ENCODE results near the gene PRKCSH. TPM values are rescaled to one million over a fixed set of nuclear protein-coding genes. Genes with fewer than 3 reads are reported as not detected.
"Not testable (repeated sequence)": the region's sequence is repeated elsewhere in the genome, so short reads cannot be mapped to it uniquely, and the experiment has no call there.

The PRKCSH gene
- polyA plus RNA-seq, 4 donors: 118 to 453 (median 160) TPM

DNA sequence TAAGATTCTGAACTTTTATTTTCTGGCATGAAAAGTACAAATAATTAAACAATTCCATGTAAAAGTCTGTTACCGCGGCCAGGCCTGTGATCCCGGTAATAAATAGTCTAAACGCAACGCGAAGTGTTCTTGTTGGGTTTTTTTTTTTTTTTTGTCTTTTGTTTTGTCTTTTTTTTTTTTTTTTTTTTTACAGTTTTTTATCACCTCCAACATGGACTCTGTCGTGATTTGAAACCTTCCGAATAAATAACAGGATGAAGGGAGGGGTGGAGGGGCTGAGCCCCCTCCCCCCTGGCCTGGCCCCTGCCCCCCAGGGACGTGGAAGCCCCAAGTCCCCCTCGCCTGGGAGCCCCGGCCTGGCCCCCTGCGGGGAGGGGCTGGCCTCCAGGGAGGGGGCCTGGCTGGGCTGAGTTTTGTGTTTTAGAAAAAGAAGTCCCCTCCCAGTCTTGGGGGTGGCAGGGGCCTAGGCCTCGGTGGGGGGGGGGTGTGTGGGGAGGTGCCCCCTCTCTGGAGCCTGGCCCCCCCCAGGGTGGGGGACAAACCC is 16.0 kb downstream of the PRKCSH start:
- no peaks in the 10 kb centered on the region for H3K9me3 ChIP-seq (ENCODE audit: control insufficient read depth in 2 of 2, insufficient read depth in 1 of 2, low read depth in 1 of 2, low read length in 1 of 2)
- peaks cover 11 to 45% (median 12%) of the 10 kb centered on the region in 3 donors for H3K36me3 ChIP-seq (ENCODE audit: control insufficient read depth in 3 of 3, insufficient read depth in 2 of 3, low read depth in 1 of 3, low read length in 3 of 3)
- H3K4me3 ChIP-seq (ENCODE audit: low read depth in 1 of 3, low read length in 3 of 3): no peak overlapping the region
- H3K27me3 ChIP-seq (ENCODE audit: control insufficient read depth in 3 of 3, insufficient read depth in 3 of 3, low read length in 3 of 3): peaks cover 0 to 3% (median 0%) of the 10 kb centered on the region in 3 donors
- DNase-seq (no peak), FAIRE-seq (no peak)
- peaks cover 0 to 3% (median 0%) of the 10 kb centered on the region in 3 donors for H3K4me1 ChIP-seq (ENCODE audit: control insufficient read depth in 3 of 3, insufficient read depth in 2 of 3, low read depth in 1 of 3, low read length in 2 of 3)
- 20 to 38% (median 32%) methylated on average over 12 to 13 of the region's 13 CpGs for WGBS, 3 donors
- no peak overlapping the region for H3K27ac ChIP-seq (ENCODE audit: low read depth in 1 of 3, low read length in 2 of 3)

DNA sequence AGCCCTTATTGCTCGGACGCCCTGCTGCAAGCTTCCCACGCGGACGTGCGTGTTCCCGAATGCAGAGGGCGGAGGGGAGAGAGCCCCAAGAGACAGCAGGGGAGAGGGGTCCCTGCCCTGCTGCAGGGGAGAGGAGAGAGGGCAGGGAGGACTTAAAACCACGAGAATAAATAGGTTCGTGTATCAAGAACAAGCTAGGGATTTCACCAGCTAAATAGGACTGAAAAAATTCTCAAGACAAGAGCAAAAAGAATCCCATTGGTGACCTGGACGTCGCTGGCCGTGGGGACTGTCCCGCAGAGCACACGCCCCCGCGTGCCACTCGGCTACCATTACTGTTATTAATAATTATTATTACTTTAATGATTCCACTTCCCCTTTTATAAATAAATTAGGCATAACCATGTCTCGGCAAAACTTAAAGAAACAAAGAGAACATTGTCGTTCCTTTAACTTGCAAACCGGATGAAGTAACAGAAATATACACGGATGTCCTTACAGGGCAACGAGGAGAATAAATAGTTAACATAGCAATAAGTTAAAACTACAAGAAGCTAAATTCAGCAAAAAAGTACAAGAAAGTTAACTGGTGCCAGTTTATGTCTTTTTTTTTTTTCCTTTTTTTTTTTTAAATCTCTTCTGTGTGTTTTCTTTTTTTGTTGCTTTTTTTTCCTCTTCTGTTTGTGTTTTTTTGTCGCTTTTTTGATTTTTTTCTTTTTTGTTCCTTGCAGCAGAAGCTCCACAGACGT is 16.6 kb downstream of the PRKCSH start:
- H3K9me3 ChIP-seq (ENCODE audit: control insufficient read depth in 2 of 2, insufficient read depth in 1 of 2, low read depth in 1 of 2, low read length in 1 of 2): no peaks in the 10 kb centered on the region
- peaks cover 0 to 3% (median 0%) of the 10 kb centered on the region in 3 donors for H3K27me3 ChIP-seq (ENCODE audit: control insufficient read depth in 3 of 3, insufficient read depth in 3 of 3, low read length in 3 of 3)
- peaks cover 10 to 39% (median 11%) of the 10 kb centered on the region in 3 donors for H3K36me3 ChIP-seq (ENCODE audit: control insufficient read depth in 3 of 3, insufficient read depth in 2 of 3, low read depth in 1 of 3, low read length in 3 of 3)
- no peak overlapping the region for H3K27ac ChIP-seq (ENCODE audit: low read depth in 1 of 3, low read length in 2 of 3)
- 35 to 37% (median 35%) methylated on average over 23 to 25 of the region's 25 CpGs for WGBS, 3 donors
- peaks cover 0 to 3% (median 0%) of the 10 kb centered on the region in 3 donors for H3K4me1 ChIP-seq (ENCODE audit: control insufficient read depth in 3 of 3, insufficient read depth in 2 of 3, low read depth in 1 of 3, low read length in 2 of 3)
- FAIRE-seq (no peak), DNase-seq (no peak)
- H3K4me3 ChIP-seq (ENCODE audit: low read depth in 1 of 3, low read length in 3 of 3): no peak overlapping the region

DNA sequence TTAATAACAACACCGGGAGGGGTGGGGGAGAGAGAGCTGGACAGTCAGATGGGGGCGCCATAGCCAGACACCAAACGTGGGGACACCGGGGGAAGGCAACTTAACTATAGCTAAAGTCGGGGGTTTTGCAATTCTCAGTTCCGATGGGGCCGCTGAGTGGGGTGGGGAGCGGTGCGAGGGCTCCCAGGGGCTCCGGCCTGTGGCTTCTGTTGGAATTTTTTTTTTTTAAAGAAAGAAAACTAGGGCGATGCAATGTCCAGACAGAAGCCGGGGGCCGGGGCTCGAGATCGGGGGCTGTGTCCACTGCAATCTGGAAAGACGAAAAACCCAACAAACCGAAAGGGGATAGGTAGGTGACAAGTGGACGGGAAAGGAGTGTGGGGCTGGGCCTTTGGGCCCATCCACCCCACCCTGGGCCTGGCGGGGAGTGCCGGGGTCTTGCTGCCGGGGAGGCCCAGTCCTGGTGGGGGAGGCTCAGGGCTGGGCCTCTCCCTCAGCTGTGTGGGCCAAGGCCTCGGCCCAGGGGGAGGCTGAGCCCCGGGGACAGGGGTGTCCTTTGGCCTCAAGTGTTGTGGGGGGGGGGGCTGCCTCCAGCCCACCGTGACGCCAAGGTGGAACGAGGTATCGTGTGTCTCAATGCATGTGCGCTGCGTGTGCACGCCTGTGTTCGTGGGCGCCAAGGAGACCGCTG is 17.3 kb downstream of the PRKCSH start:
- peaks cover 0 to 10% (median 0%) of the 10 kb centered on the region in 3 donors for H3K27me3 ChIP-seq (ENCODE audit: control insufficient read depth in 3 of 3, insufficient read depth in 3 of 3, low read length in 3 of 3)
- peaks cover 8 to 31% (median 9%) of the 10 kb centered on the region in 3 donors for H3K36me3 ChIP-seq (ENCODE audit: control insufficient read depth in 3 of 3, insufficient read depth in 2 of 3, low read depth in 1 of 3, low read length in 3 of 3)
- H3K27ac ChIP-seq (ENCODE audit: low read depth in 1 of 3, low read length in 2 of 3): no peak overlapping the region
- no peaks in the 10 kb centered on the region for H3K9me3 ChIP-seq (ENCODE audit: control insufficient read depth in 2 of 2, insufficient read depth in 1 of 2, low read depth in 1 of 2, low read length in 1 of 2)
- FAIRE-seq (no peak), DNase-seq (no peak)
- peaks cover 0 to 3% (median 0%) of the 10 kb centered on the region in 3 donors for H3K4me1 ChIP-seq (ENCODE audit: control insufficient read depth in 3 of 3, insufficient read depth in 2 of 3, low read depth in 1 of 3, low read length in 2 of 3)
- H3K4me3 ChIP-seq (ENCODE audit: low read depth in 1 of 3, low read length in 3 of 3): no peak overlapping the region
- 76 to 83% (median 80%) methylated on average over 32 to 33 of the region's 33 CpGs for WGBS, 3 donors

DNA sequence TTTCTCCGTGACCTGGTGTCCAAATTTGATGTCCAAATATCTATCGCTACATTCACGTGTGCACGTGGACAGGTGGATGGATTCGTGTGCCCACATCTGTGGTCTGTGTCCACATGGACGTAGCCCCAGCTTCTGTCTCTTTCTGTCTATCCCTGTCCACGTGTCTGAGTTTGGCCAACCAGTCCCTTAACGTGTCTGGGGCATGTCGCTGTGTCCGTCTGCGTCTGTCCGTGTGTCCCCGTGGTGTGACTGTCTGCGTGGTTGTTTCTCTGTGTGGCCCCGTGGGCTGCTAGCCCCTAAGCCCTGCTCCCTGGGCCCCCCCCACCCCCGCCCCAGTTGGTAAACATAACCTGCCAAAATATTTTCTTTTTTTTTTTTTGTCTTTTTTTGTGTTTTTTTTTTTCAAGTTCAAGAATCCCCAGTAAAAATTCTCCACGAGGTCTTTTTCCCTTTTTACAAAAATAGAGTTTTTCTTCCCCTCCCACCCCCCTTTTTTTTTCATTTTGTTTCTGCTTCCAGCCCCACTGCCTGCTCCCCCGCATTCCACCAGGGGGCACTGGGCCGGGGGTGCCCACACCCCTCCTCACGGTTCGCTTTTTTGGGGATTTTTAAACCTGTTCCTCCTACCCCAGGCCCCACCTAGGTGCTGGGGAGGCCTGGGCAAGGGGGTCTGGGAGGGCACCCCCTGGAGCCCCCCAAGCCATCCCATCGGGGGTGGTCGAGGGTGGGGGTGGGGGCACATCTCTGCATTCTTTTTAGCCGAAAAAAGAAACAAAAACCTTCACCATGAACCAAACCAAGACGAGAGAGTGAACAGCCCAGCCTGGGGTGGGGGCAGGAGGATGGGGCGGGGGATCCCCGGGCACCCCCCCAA is 18.3 kb downstream of the PRKCSH start:
- H3K4me3 ChIP-seq (ENCODE audit: low read depth in 1 of 3, low read length in 3 of 3): no peak overlapping the region
- no peak overlapping the region for H3K27ac ChIP-seq (ENCODE audit: low read depth in 1 of 3, low read length in 2 of 3)
- H3K36me3 ChIP-seq (ENCODE audit: control insufficient read depth in 3 of 3, insufficient read depth in 2 of 3, low read depth in 1 of 3, low read length in 3 of 3): peaks cover under 1 to 22% (median 2%) of the 10 kb centered on the region in 3 donors
- peaks cover 0 to 13% (median 0%) of the 10 kb centered on the region in 3 donors for H3K27me3 ChIP-seq (ENCODE audit: control insufficient read depth in 3 of 3, insufficient read depth in 3 of 3, low read length in 3 of 3)
- 43 to 53% (median 49%) methylated on average over 27 of the region's 27 CpGs for WGBS, 3 donors
- FAIRE-seq: no peak
- no peaks in the 10 kb centered on the region for H3K9me3 ChIP-seq (ENCODE audit: control insufficient read depth in 2 of 2, insufficient read depth in 1 of 2, low read depth in 1 of 2, low read length in 1 of 2)
- no peak for DNase-seq
- H3K4me1 ChIP-seq (ENCODE audit: control insufficient read depth in 3 of 3, insufficient read depth in 2 of 3, low read depth in 1 of 3, low read length in 2 of 3): no peaks in the 10 kb centered on the region

DNA sequence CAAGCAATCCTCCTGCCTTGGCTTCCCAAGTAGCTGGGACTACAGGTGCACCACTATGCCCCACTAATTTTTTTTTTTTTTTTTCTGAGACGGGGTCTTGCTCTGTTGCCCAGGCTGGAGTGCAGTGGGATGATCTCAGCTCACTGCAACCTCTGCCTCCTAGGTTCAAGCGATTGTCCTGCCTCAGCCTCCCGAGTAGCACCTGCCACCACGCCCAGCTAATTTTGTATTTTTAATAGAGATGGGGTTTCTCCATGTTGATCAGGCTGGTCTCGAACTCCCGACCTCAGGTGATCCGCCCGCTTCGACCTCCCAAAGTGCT is 19.8 kb downstream of the PRKCSH start:
- not testable (repeated sequence) for H3K36me3 ChIP-seq (ENCODE audit: control insufficient read depth in 3 of 3, insufficient read depth in 2 of 3, low read depth in 1 of 3, low read length in 3 of 3); FAIRE-seq; DNase-seq; H3K4me3 ChIP-seq (ENCODE audit: low read depth in 1 of 3, low read length in 3 of 3); H3K9me3 ChIP-seq (ENCODE audit: control insufficient read depth in 2 of 2, insufficient read depth in 1 of 2, low read depth in 1 of 2, low read length in 1 of 2); H3K4me1 ChIP-seq (ENCODE audit: control insufficient read depth in 3 of 3, insufficient read depth in 2 of 3, low read depth in 1 of 3, low read length in 2 of 3); H3K27ac ChIP-seq (ENCODE audit: low read depth in 1 of 3, low read length in 2 of 3)
- WGBS, 3 donors: 71 to 88% (median 80%) methylated on average over 9 of the region's 9 CpGs
- peaks cover 0 to 13% (median 0%) of the 10 kb centered on the region in 3 donors for H3K27me3 ChIP-seq (ENCODE audit: control insufficient read depth in 3 of 3, insufficient read depth in 3 of 3, low read length in 3 of 3)

DNA sequence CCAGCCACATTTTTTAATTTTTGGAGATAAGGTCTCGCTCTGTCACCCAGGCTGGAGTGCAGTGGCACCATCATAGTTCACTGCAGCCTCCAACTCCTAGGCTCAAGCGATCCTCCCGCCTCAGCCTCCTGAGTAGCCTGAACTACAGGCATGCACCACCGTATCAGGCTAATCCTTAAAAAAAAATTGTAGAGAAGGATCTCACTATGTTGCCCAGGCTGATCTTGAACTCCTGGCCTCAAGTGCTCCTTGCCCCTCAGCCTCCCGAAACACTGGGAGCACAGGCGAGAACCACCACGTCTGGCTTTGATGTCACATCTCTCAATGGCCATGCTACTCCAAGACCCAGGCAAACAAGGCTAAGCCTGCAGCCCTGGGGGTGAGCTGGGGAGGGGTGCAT is 21.2 kb downstream of the PRKCSH start:
- FAIRE-seq (no peak), DNase-seq (no peak)
- WGBS, 3 donors: 77 to 86% (median 83%) methylated on average over 7 of the region's 7 CpGs
- Histone ChIP-seq H3K4me3 (ENCODE audit: low read depth in 1 of 3, low read length in 3 of 3) (no peak overlapping the region), H3K9me3 (ENCODE audit: control insufficient read depth in 2 of 2, insufficient read depth in 1 of 2, low read depth in 1 of 2, low read length in 1 of 2) (no peaks in the 10 kb centered on the region), H3K27me3 (ENCODE audit: control insufficient read depth in 3 of 3, insufficient read depth in 3 of 3, low read length in 3 of 3) (peaks cover 0 to 13% (median 0%) of the 10 kb centered on the region in 3 donors), H3K27ac (ENCODE audit: low read depth in 1 of 3, low read length in 2 of 3) (no peak overlapping the region), H3K4me1 (ENCODE audit: control insufficient read depth in 3 of 3, insufficient read depth in 2 of 3, low read depth in 1 of 3, low read length in 2 of 3) (no peaks in the 10 kb centered on the region), H3K36me3 (ENCODE audit: control insufficient read depth in 3 of 3, insufficient read depth in 2 of 3, low read depth in 1 of 3, low read length in 3 of 3) (no peaks in the 10 kb centered on the region)

DNA sequence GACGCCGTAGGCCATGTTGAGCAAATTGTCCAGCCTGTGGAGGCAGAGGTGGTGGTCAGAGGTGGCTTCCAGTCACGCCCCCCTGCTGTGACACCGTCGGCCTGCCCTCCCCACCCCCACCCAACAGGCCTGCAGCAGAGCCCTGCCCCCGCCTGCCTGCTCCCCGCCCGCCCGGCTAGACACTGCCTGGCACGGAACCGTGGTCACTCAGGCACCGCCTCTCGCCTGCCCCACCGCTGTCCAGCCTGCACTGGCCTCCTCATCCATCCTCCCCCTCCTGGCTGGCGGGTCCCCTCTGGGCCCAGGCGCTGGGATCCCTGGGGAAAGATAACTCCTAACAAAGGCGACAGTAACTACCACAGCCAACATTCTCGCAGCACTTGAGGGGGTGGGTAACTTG is 21.7 kb downstream of the PRKCSH start:
- WGBS, 3 donors: 15 to 31% (median 23%) methylated on average over 9 to 18 of the region's 18 CpGs
- no peaks in the 10 kb centered on the region for H3K4me1 ChIP-seq (ENCODE audit: control insufficient read depth in 3 of 3, insufficient read depth in 2 of 3, low read depth in 1 of 3, low read length in 2 of 3)
- no peaks in the 10 kb centered on the region for H3K9me3 ChIP-seq (ENCODE audit: control insufficient read depth in 2 of 2, insufficient read depth in 1 of 2, low read depth in 1 of 2, low read length in 1 of 2)
- DNase-seq (no peak), FAIRE-seq (no peak)
- no peak overlapping the region for H3K4me3 ChIP-seq (ENCODE audit: low read depth in 1 of 3, low read length in 3 of 3)
- peaks cover 0 to 13% (median 0%) of the 10 kb centered on the region in 3 donors for H3K27me3 ChIP-seq (ENCODE audit: control insufficient read depth in 3 of 3, insufficient read depth in 3 of 3, low read length in 3 of 3)
- no peaks in the 10 kb centered on the region for H3K36me3 ChIP-seq (ENCODE audit: control insufficient read depth in 3 of 3, insufficient read depth in 2 of 3, low read depth in 1 of 3, low read length in 3 of 3)
- no peak overlapping the region for H3K27ac ChIP-seq (ENCODE audit: low read depth in 1 of 3, low read length in 2 of 3)

DNA sequence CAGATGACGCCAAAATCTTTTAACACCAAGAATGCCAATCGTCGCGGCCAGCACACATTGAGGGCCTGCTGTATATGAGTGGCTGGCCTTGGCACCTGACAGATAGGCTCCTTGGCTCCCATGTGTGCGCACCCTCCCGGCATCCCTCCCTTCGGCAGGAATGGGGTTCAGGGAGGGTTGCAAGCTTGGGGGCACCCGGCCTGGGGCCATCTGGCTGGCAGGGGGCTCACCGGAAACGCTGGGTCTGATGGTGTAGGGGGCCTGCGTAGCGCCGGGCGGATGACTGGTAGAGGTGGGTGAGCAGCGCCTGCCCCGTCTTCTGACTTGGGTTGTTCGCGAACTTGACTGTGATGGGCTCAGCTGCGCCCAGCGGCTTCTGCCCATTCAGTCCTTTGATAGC is 22.4 kb downstream of the PRKCSH start:
- Histone ChIP-seq H3K9me3 (ENCODE audit: control insufficient read depth in 2 of 2, insufficient read depth in 1 of 2, low read depth in 1 of 2, low read length in 1 of 2) (no peaks in the 10 kb centered on the region), H3K4me1 (ENCODE audit: control insufficient read depth in 3 of 3, insufficient read depth in 2 of 3, low read depth in 1 of 3, low read length in 2 of 3) (no peaks in the 10 kb centered on the region), H3K36me3 (ENCODE audit: control insufficient read depth in 3 of 3, insufficient read depth in 2 of 3, low read depth in 1 of 3, low read length in 3 of 3) (no peaks in the 10 kb centered on the region), H3K4me3 (ENCODE audit: low read depth in 1 of 3, low read length in 3 of 3) (no peak overlapping the region), H3K27me3 (ENCODE audit: control insufficient read depth in 3 of 3, insufficient read depth in 3 of 3, low read length in 3 of 3) (peaks cover 0 to 13% (median 0%) of the 10 kb centered on the region in 3 donors), H3K27ac (ENCODE audit: low read depth in 1 of 3, low read length in 2 of 3) (no peak overlapping the region)
- FAIRE-seq: no peak
- WGBS, 3 donors: 81 to 91% (median 83%) methylated on average over 20 of the region's 20 CpGs
- no peak for DNase-seq

Data from small intestine (tissue), 7 donors.